H1 (cell line): Measurements from ENCODE around the gene IRAK3. TPM values are rescaled to one million over a fixed set of nuclear protein-coding genes. Genes with fewer than 3 reads are reported as not detected.

ENCODE experiments used
- CTCF ChIA-PET: fragments of 300-600 bp; sonication (Branson Sonifier 250); formaldehyde crosslinking; loops from one replicate; lab custom pipeline; 2021; ENCODE audit not compliant: partially characterized antibody; lab: Charles Lee
- POLR2A ChIA-PET: fragments of 300-600 bp; sonication (Branson Sonifier 250); formaldehyde crosslinking; loops from one replicate; lab custom pipeline; 2021; ENCODE audit warnings: inconsistent platforms; ENCODE audit not compliant: partially characterized antibody; lab: Charles Lee
- DNase-seq, 2 experiments: peaks; one replicate each; pipeline versions ENCODE4 v3.0.0 to v3.0.0-alpha.2; 2010 to 2022; ENCODE audit warnings: low spot score in 2 of 2, low read depth in 1 of 2, mixed read lengths in 1 of 2
- FAIRE-seq: peaks from 2 replicates; lab custom pipeline; 2011; peaks lifted over from hg19 to GRCh38; lab: Jason Lieb, UNC
- H2AFZ ChIP-seq: 2 replicates; pipeline ENCODE4 v1.8.1; 2012; ENCODE audit warnings: low read length, inconsistent platforms
- H2AK5ac ChIP-seq: 2 replicates; pipeline ENCODE4 v1.6.1; 2013; ENCODE audit warnings: low read depth, low read length
- H2BK120ac ChIP-seq: replicated peaks from 2 replicates; pipeline ENCODE3; 2013; ENCODE audit warnings: low read depth, low read length, inconsistent platforms
- H2BK12ac ChIP-seq: 2 replicates; pipeline ENCODE4 v1.6.1; 2013; ENCODE audit warnings: low read depth, low read length
- H2BK15ac ChIP-seq: 2 replicates; pipeline ENCODE4 v1.6.1; 2013; ENCODE audit warnings: low read length
- H2BK20ac ChIP-seq: 2 replicates; pipeline ENCODE4 v1.6.1; 2013; ENCODE audit warnings: low read length
- H2BK5ac ChIP-seq: 2 replicates; pipeline ENCODE4 v1.6.1; 2013; ENCODE audit warnings: low read depth, low read length
- H3K14ac ChIP-seq: 2 replicates; pipeline ENCODE4 v1.6.1; 2013; ENCODE audit warnings: inconsistent platforms; ENCODE audit not compliant: insufficient read length
- H3K18ac ChIP-seq: 2 replicates; pipeline ENCODE4 v1.6.1; 2013; ENCODE audit warnings: low read length; ENCODE audit errors: extremely low read depth
- H3K23ac ChIP-seq: 2 replicates; pipeline ENCODE4 v1.6.1; 2013; ENCODE audit warnings: inconsistent platforms; ENCODE audit not compliant: insufficient read length
- H3K23me2 ChIP-seq: 2 replicates; pipeline ENCODE4 v1.6.1; 2013; ENCODE audit warnings: low read depth, low read length
- H3K27ac ChIP-seq: 2 replicates; pipeline ENCODE4 v1.6.1; 2011; ENCODE audit warnings: low read depth, low read length, inconsistent platforms
- H3K27me3 ChIP-seq, 4 experiments: replicated peaks in 1 of 4; 1 replicate in 1 of 4; 2 replicates in 3 of 4; pipeline versions ENCODE4 v1.6.1 to v1.8.1; 2011 to 2013; ENCODE audit warnings: low read length in 3 of 4, mild to moderate bottlenecking in 3 of 4, inconsistent platforms in 2 of 4, mixed read lengths in 2 of 4, moderate library complexity in 1 of 4; ENCODE audit not compliant: control insufficient read depth in 3 of 4, insufficient read depth in 3 of 4; ENCODE audit errors: extremely low read depth in 1 of 4
- H3K36me3 ChIP-seq, 4 experiments: 2 replicates each; pipeline versions ENCODE4 v1.6.1 to v1.8.1; 2011 to 2013; ENCODE audit warnings: mild to moderate bottlenecking in 4 of 4, low read length in 3 of 4, moderate library complexity in 2 of 4, control low read depth in 1 of 4, inconsistent platforms in 1 of 4; ENCODE audit not compliant: insufficient read depth in 4 of 4, control insufficient read depth in 2 of 4
- H3K4ac ChIP-seq: replicated peaks from 2 replicates; pipeline ENCODE3; 2013; ENCODE audit warnings: low read length, low read depth, mixed read lengths, inconsistent platforms; ENCODE audit not compliant: insufficient read length
- H3K4me1 ChIP-seq, 4 experiments: replicated peaks in 1 of 4; 1 replicate in 1 of 4; 2 replicates in 3 of 4; pipeline versions ENCODE4 v1.6.1 to v1.8.1; 2011 to 2013; ENCODE audit warnings: low read length in 3 of 4, inconsistent platforms in 2 of 4, mixed read lengths in 1 of 4; ENCODE audit not compliant: insufficient read depth in 4 of 4, control insufficient read depth in 3 of 4
- H3K4me2 ChIP-seq, 2 experiments: 2 replicates each; pipeline versions ENCODE4 v1.6.1 to v1.8.1; 2011 to 2013; ENCODE audit warnings: low read depth in 2 of 2, low read length in 2 of 2, control low read depth in 1 of 2, inconsistent platforms in 1 of 2, mild to moderate bottlenecking in 1 of 2; ENCODE audit not compliant: insufficient read depth in 1 of 2
- H3K4me3 ChIP-seq, 4 experiments: fragments of 200-600, 300-600 bp in 1 of 4; sonication (generic), shearing (Covaris generic), sonication (Bioruptor Twin) in 1 of 4; 2 replicates each; pipeline versions ENCODE4 v1.5.1 to v1.8.1; 2011 to 2016; ENCODE audit warnings: low read length in 4 of 4, low read depth in 3 of 4, control low read depth in 2 of 4, inconsistent platforms in 2 of 4, mild to moderate bottlenecking in 2 of 4, mixed read lengths in 1 of 4, moderate library complexity in 1 of 4; ENCODE audit not compliant: insufficient read depth in 2 of 4; ENCODE audit errors: extremely low read depth in 1 of 4
- H3K56ac ChIP-seq: replicated peaks from 2 replicates; pipeline ENCODE3; 2013; ENCODE audit warnings: low read depth, mild to moderate bottlenecking, mixed read lengths, low read length, inconsistent platforms; ENCODE audit not compliant: insufficient read length
- H3K79me1 ChIP-seq: 2 replicates; pipeline ENCODE4 v1.6.1; 2013; ENCODE audit warnings: low read depth, low read length, control low read depth
- H3K79me2 ChIP-seq, 2 experiments: 2 replicates each; pipeline versions ENCODE4 v1.6.1 to v1.8.1; 2012 to 2013; ENCODE audit warnings: low read length in 2 of 2, mild to moderate bottlenecking in 2 of 2, inconsistent platforms in 1 of 2; ENCODE audit not compliant: insufficient read depth in 2 of 2, control insufficient read depth in 1 of 2
- H3K9ac ChIP-seq, 4 experiments: replicated peaks in 1 of 4; 1 replicate in 1 of 4; 2 replicates in 3 of 4; pipeline versions ENCODE4 v1.6.1 to v1.8.1; 2011 to 2013; ENCODE audit warnings: low read depth in 3 of 4, low read length in 3 of 4, control low read depth in 2 of 4, mild to moderate bottlenecking in 2 of 4, moderate library complexity in 2 of 4, inconsistent platforms in 1 of 4; ENCODE audit errors: extremely low read depth in 1 of 4
- H3K9me3 ChIP-seq, 2 experiments: 2 replicates each; pipeline versions ENCODE4 v1.6.1 to v1.8.1; 2012 to 2013; ENCODE audit warnings: mild to moderate bottlenecking in 2 of 2, moderate library complexity in 2 of 2, control low read depth in 1 of 2, inconsistent platforms in 1 of 2, low read depth in 1 of 2, low read length in 1 of 2, mixed read lengths in 1 of 2; ENCODE audit not compliant: insufficient read depth in 2 of 2
- H4K20me1 ChIP-seq, 2 experiments: replicated peaks in 1 of 2; 2 replicates each; pipeline versions ENCODE3 to v1.8.1; 2011 to 2013; ENCODE audit warnings: inconsistent platforms in 2 of 2, low read length in 2 of 2, mild to moderate bottlenecking in 1 of 2; ENCODE audit not compliant: insufficient read depth in 2 of 2, control insufficient read depth in 1 of 2
- H4K5ac ChIP-seq: 2 replicates; pipeline ENCODE4 v1.6.1; 2013; ENCODE audit warnings: low read length, low read depth, mixed read lengths, inconsistent platforms; ENCODE audit not compliant: insufficient read length
- H4K8ac ChIP-seq: 2 replicates; pipeline ENCODE4 v1.8.0; 2013; ENCODE audit warnings: mild to moderate bottlenecking, moderate library complexity, low read length, inconsistent platforms; ENCODE audit not compliant: insufficient read depth; ENCODE audit errors: extremely low read depth
- H4K91ac ChIP-seq: replicated peaks from 2 replicates; pipeline ENCODE3; 2013; ENCODE audit warnings: low read length, mixed read lengths, inconsistent platforms; ENCODE audit not compliant: insufficient read length
- CTBP2 ChIP-seq: IDR thresholded peaks from 2 replicates; pipeline ENCODE4 v1.7.0; 2011; ENCODE audit warnings: borderline replicate concordance, mild to moderate bottlenecking, moderate library complexity, mixed read lengths, low read length; ENCODE audit not compliant: insufficient read depth, insufficient read length
- FOSL1 ChIP-seq: IDR thresholded peaks from 2 replicates; pipeline ENCODE4 v1.6.1; 2011; ENCODE audit warnings: mild to moderate bottlenecking, low read depth, low read length, moderate library complexity; ENCODE audit not compliant: insufficient read depth
- RFX5 ChIP-seq: IDR thresholded peaks from 2 replicates; pipeline ENCODE4 v1.6.1; 2011; ENCODE audit warnings: low read depth, low read length, improper control_type of control experiment, borderline replicate concordance
- WGBS, 2 experiments: shearing (Covaris generic) in 1 of 2; methylation state at CpG; one replicate each; pipeline versions ENCODE4 v1.1.6 to v1.1.7; 2013 to 2015; ENCODE audit warnings: low lambda C conversion rate in 2 of 2, mixed read lengths in 2 of 2, inconsistent platforms in 1 of 2, low coverage in 1 of 2, missing lambda C conversion rate in 1 of 2; ENCODE audit not compliant: insufficient replicate concordance in 2 of 2, insufficient coverage in 1 of 2, insufficient read length in 1 of 2; ENCODE audit errors: extremely low coverage in 1 of 2, missing lambda C conversion rate in 1 of 2; 5-methylcytosine and 5-hydroxymethylcytosine counted together
- polyA plus RNA-seq, 7 experiments: library from polyadenylated mRNA; depleted of rRNA in 3 of 7; stranded (reverse) in 5 of 7; unstranded in 2 of 7; fragments of >200 nt in 5 of 7; fragments of 200-250 nt in 2 of 7; gene quantifications; 1 replicate in 5 of 7; 2 replicates in 1 of 7; 4 replicates in 1 of 7; pipeline versions ENCODE4 v1.2.1 to v1.2.3, GENCODE V29; 2011 to 2013; ENCODE audit warnings: missing spikeins in 2 of 7, mixed read lengths in 2 of 7
- total RNA-seq: library from RNA; stranded (reverse); fragmentation: NEBNext Ultra II Directional; extraction: Animal tissue kit (Norgen Biotek cat#: 25700); gene quantifications from 2 replicates; pipeline ENCODE4 v1.2.1, GENCODE V29; 2021
- TF ChIP-seq, protein P1 (sequence below): IDR thresholded peaks from 2 replicates; pipeline ENCODE4 v1.6.1; 2012; ENCODE audit warnings: low read length, inconsistent platforms

Gene IRAK3
- total and polyA plus RNA-seq, 2 of the 8 experiments (the other 6 are each of a cell fraction or from before 2014, with no cell fraction given): 0.51 to 2.2 TPM

GRCh38 chr12:66282244-66282643 lies 93.2 kb downstream of the IRAK3 start:
- Histone ChIP-seq H3K23ac (no peak overlapping the region), H4K5ac (no peak overlapping the region), H3K4ac (no peak overlapping the region), H2AFZ (no peak overlapping the region), H3K23me2 (no peaks in the 10 kb centered on the region), H3K9ac (no peak overlapping the region), H3K56ac (no peak overlapping the region), H2BK20ac (no peak overlapping the region), H4K91ac (no peak overlapping the region), H3K36me3 (no peaks in the 10 kb centered on the region), H3K4me1 (no peaks in the 10 kb centered on the region), H3K9me3 (peaks cover 3 to 4% of the 10 kb centered on the region in 2 experiments; a peak in 1 of 4 replicates), H2BK12ac (no peak overlapping the region), H3K14ac (no peak overlapping the region), H3K18ac (no peak overlapping the region), H3K27ac (no peak overlapping the region), H3K27me3 (no peaks in the 10 kb centered on the region), H2AK5ac (no peak overlapping the region), H2BK15ac (no peak overlapping the region), H4K20me1 (no peaks in the 10 kb centered on the region), H2BK5ac (no peak overlapping the region), H3K4me2 (no peak overlapping the region), H2BK120ac (no peak overlapping the region), H3K79me2 (no peaks in the 10 kb centered on the region), H3K79me1 (no peaks in the 10 kb centered on the region), H3K4me3 (no peak overlapping the region), H4K8ac (no peak overlapping the region)
- no peak for DNase-seq
- WGBS, 2 experiments: 94% methylated on average over 3 of the region's 3 CpGs; no CpG with 5 or more reads in 1 of the 2 experiments
- POLR2A ChIA-PET: no interaction called here
- no peak for FAIRE-seq
- CTCF ChIA-PET: interaction anchor here (0.6 to 1.8 kb wide), 3 partner anchors 10 to 426 kb away, joined by 3 to 6 read pairs (median 4); no protein-coding TSS in a partner anchor
- TF ChIP-seq RFX5: no peak
- TF ChIP-seq CTBP2: no peak
- TF ChIP-seq, protein P1, sequence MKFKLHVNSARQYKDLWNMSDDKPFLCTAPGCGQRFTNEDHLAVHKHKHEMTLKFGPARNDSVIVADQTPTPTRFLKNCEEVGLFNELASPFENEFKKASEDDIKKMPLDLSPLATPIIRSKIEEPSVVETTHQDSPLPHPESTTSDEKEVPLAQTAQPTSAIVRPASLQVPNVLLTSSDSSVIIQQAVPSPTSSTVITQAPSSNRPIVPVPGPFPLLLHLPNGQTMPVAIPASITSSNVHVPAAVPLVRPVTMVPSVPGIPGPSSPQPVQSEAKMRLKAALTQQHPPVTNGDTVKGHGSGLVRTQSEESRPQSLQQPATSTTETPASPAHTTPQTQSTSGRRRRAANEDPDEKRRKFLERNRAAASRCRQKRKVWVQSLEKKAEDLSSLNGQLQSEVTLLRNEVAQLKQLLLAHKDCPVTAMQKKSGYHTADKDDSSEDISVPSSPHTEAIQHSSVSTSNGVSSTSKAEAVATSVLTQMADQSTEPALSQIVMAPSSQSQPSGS: no peak
- no peak for TF ChIP-seq FOSL1
